HepG2 (cell line): ENCODE data around the gene PLVAP. TPM values are rescaled to one million over a fixed set of nuclear protein-coding genes. Genes with fewer than 3 reads are reported as not detected.

ENCODE experiments used
- ATF3 ChIP-seq: sonication (generic); formaldehyde crosslinking; IDR thresholded peaks from 2 replicates; pipeline ENCODE4 v1.4.0; 2020; ENCODE audit warnings: missing genetic modification reagents
- ESRRA ChIP-seq: sonication (generic); formaldehyde crosslinking; IDR thresholded peaks from 2 replicates; pipeline ENCODE4 v1.5.1; 2020; ENCODE audit warnings: mild to moderate bottlenecking, low read depth, missing genetic modification reagents
- HNRNPLL ChIP-seq: fragments of 200-400 bp; formaldehyde crosslinking; IDR thresholded peaks from 2 replicates; pipeline ENCODE4 v1.6.1; 2017; ENCODE audit warnings: mild to moderate bottlenecking, low read depth, low read length; ENCODE audit not compliant: poor library complexity, severe bottlenecking
- JDP2 ChIP-seq: sonication (generic); formaldehyde crosslinking; IDR thresholded peaks from 2 replicates; pipeline ENCODE4 v1.8.1; 2022; ENCODE audit warnings: missing genetic modification reagents, borderline replicate concordance
- KLF6 ChIP-seq: IDR thresholded peaks from 2 replicates; pipeline ENCODE4 v1.8.0; 2016; ENCODE audit warnings: missing biosample characterization, missing genetic modification reagents
- MEIS2 ChIP-seq: sonication (generic); formaldehyde crosslinking; IDR thresholded peaks from 2 replicates; pipeline ENCODE4 v1.9.0; 2021; ENCODE audit warnings: mild to moderate bottlenecking, missing genetic modification reagents
- MXI1 ChIP-seq: IDR thresholded peaks from 3 replicates; pipeline ENCODE4 v1.6.1; 2012; ENCODE audit warnings: low read depth, low read length, inconsistent platforms, borderline replicate concordance
- REST ChIP-seq, 2 experiments: IDR thresholded peaks; 2 replicates each; pipeline ENCODE4 v1.6.1; 2011 to 2012; ENCODE audit warnings: low read length in 2 of 2, borderline replicate concordance in 1 of 2, low read depth in 1 of 2, mild to moderate bottlenecking in 1 of 2, moderate library complexity in 1 of 2
- RFXANK ChIP-seq: IDR thresholded peaks from 2 replicates; pipeline ENCODE4 v1.6.1; 2016
- SIX1 ChIP-seq: sonication (generic); formaldehyde crosslinking; IDR thresholded peaks from 2 replicates; pipeline ENCODE4 v1.4.0; 2020; ENCODE audit warnings: missing genetic modification reagents, borderline replicate concordance
- SOX13 ChIP-seq, 3 experiments: fragments of 450-650 bp in 1 of 3; sonication (generic) in 1 of 3; formaldehyde crosslinking in 1 of 3; IDR thresholded peaks in 2 of 3; conservative IDR thresholded peaks in 1 of 3; 2 replicates each; pipeline versions ENCODE4 v1.5.0 to v1.6.1; 2016 to 2020; ENCODE audit warnings: antibody characterized with exemption in 1 of 3, mild to moderate bottlenecking in 1 of 3, missing compliant biosample characterization in 1 of 3, missing genetic modification reagents in 1 of 3, moderate library complexity in 1 of 3
- ZNF121 ChIP-seq: sonication (generic); formaldehyde crosslinking; IDR thresholded peaks from 2 replicates; pipeline ENCODE4 v1.5.0; 2020; ENCODE audit warnings: mild to moderate bottlenecking, missing genetic modification reagents
- ZNF260 ChIP-seq: sonication (generic); formaldehyde crosslinking; IDR thresholded peaks from 2 replicates; pipeline ENCODE4 v1.4.0; 2020; ENCODE audit warnings: missing genetic modification reagents, low read depth, mild to moderate bottlenecking, borderline replicate concordance
- ZNF496 ChIP-seq: sonication (generic); formaldehyde crosslinking; IDR thresholded peaks from 2 replicates; pipeline ENCODE4 v1.8.1; 2023; ENCODE audit warnings: mild to moderate bottlenecking, moderate library complexity, missing genetic modification reagents; ENCODE audit not compliant: insufficient replicate concordance
- ZNF574 ChIP-seq: sonication (generic); formaldehyde crosslinking; IDR thresholded peaks from 2 replicates; pipeline ENCODE4 v1.4.0; 2020; ENCODE audit warnings: missing genetic modification reagents
- ZNF577 ChIP-seq: sonication (generic); formaldehyde crosslinking; IDR thresholded peaks from 2 replicates; pipeline ENCODE4 v1.4.0; 2020; ENCODE audit warnings: mild to moderate bottlenecking, low read depth, missing genetic modification reagents, borderline replicate concordance
- ZNF704 ChIP-seq: sonication (generic); formaldehyde crosslinking; IDR thresholded peaks from 2 replicates; pipeline ENCODE4 v1.8.1; 2023; ENCODE audit warnings: mild to moderate bottlenecking, inconsistent platforms, moderate library complexity, missing genetic modification reagents, borderline replicate concordance
- ZNF747 ChIP-seq: sonication (generic); formaldehyde crosslinking; IDR thresholded peaks from 2 replicates; pipeline ENCODE4 v1.8.1; 2023; ENCODE audit warnings: missing genetic modification reagents, mild to moderate bottlenecking, borderline replicate concordance
- ZNF777 ChIP-seq: sonication (generic); formaldehyde crosslinking; IDR thresholded peaks from 2 replicates; pipeline ENCODE4 v1.4.0; 2020; ENCODE audit warnings: missing genetic modification reagents
- polyA plus RNA-seq, 8 experiments: library from polyadenylated mRNA; depleted of rRNA in 3 of 8; stranded (reverse) in 7 of 8; unstranded in 1 of 8; fragments of >200 nt; fragmentation: Illumina TruSeq in 4 of 8; extraction: Trizol in 4 of 8; gene quantifications; 2 replicates each; pipeline versions ENCODE4 v1.2.1 to v1.2.3, GENCODE V29; 2011 to 2016; ENCODE audit warnings: low read depth in 4 of 8, missing spikeins in 1 of 8, mixed read lengths in 1 of 8; ENCODE audit not compliant: insufficient read depth in 1 of 8
- total RNA-seq, 5 experiments: library from RNA; depleted of rRNA; stranded (reverse); fragments of >200 nt; fragmentation: Illumina TruSeq; extraction: Trizol; gene quantifications; 2 replicates each; pipeline ENCODE4 v1.2.3, GENCODE V29; 2016; ENCODE audit warnings: low read depth in 1 of 5

The PLVAP gene
- total and polyA plus RNA-seq, 2 of the 13 experiments (the other 11 are each of a cell fraction or from before 2014, with no cell fraction given), result 0.26 TPM; not detected in 1

GRCh38 chr19:17305517-17306284 lies 71.4 kb downstream of the PLVAP start, which contains the start of gene MRPL34 (continued):
- TF ChIP-seq ZNF577 (CRISPR knock-in tag) (no peak), KLF6 (CRISPR knock-in tag) (no peak), REST (IDR thresholded peaks at IDR 0.05; ENCODE audit: borderline replicate concordance in 1 of 2, low read depth in 1 of 2, low read length in 2 of 2) (no peak), ESRRA (CRISPR knock-in tag) (peak; percentile 94), ZNF260 (no peak), HNRNPLL (peak; percentile 78), SOX13 (IDR thresholded peaks at IDR 0.05) (no peak), SOX13 (CRISPR knock-in tag; conservative IDR thresholded peaks at IDR 0.05 in 1 of 2, IDR thresholded peaks at IDR 0.05 in 1 of 2) (0 out of 4 replicates have a peak, but pooled peaks of 1 of the 2 experiments have one; percentile 54), ZNF496 (CRISPR knock-in tag) (no peak), MXI1 (peak; percentile 45; the same call in 1 of the 3 replicates), ATF3 (no peak), SIX1 (CRISPR knock-in tag) (no peak; the same call in 1 of the 2 replicates), JDP2 (CRISPR knock-in tag) (no peak), ZNF704 (CRISPR knock-in tag) (0 out of 2 replicates have a peak, but pooled peaks have one; percentile 62), ZNF121 (CRISPR knock-in tag) (no peak), MEIS2 (CRISPR knock-in tag) (peak; percentile 47; the same call in 1 of the 2 replicates), ZNF574 (CRISPR knock-in tag) (peak; percentile 57; the same call in 1 of the 2 replicates), ZNF747 (no peak; the same call in 1 of the 2 replicates), RFXANK (CRISPR knock-in tag) (0 out of 2 replicates have a peak, but pooled peaks have one; percentile 68), ZNF777 (CRISPR knock-in tag) (peak; percentile 25; the same call in 1 of the 2 replicates)
